ENCODE results near the gene ATXN10.

ATXN10 gene

GRCh38 chr22:45831394-45831793, 159.8 kb downstream of the ATXN10 start:
- no peak for DNase-seq (ENCODE audit: extremely low read depth, low read depth)
- peak; percentile 61 for TF ChIP-seq CTCF (IDR thresholded peaks at IDR 0.05; ENCODE audit: low read depth, low read length)

- peak; percentile 5 for TF ChIP-seq CTCF (IDR thresholded peaks at IDR 0.05; ENCODE audit: low read depth, low read length)
- DNase-seq (ENCODE audit: extremely low read depth, low read depth) = no peak
These were observed 160.5 kb downstream of the ATXN10 start for GRCh38 chr22:45832180-45832579.

GRCh38 chr22:45832959-45833580, 161.4 kb downstream of the ATXN10 start:
- TF ChIP-seq CTCF (IDR thresholded peaks at IDR 0.05; ENCODE audit: low read depth, low read length) = no peak
- DNase-seq (ENCODE audit: extremely low read depth, low read depth) = no peak

GRCh38 chr22:45833613-45834012, 162.0 kb downstream of the ATXN10 start:
- TF ChIP-seq CTCF (IDR thresholded peaks at IDR 0.05; ENCODE audit: low read depth, low read length) = no peak
- DNase-seq (ENCODE audit: extremely low read depth, low read depth) = no peak

- no peak for TF ChIP-seq CTCF (IDR thresholded peaks at IDR 0.05; ENCODE audit: low read depth, low read length)
- no peak for DNase-seq (ENCODE audit: extremely low read depth, low read depth)
These were observed 162.6 kb downstream of the ATXN10 start for GRCh38 chr22:45834241-45834640.

GRCh38 chr22:45834795-45835194, 163.2 kb downstream of the ATXN10 start:
- DNase-seq (ENCODE audit: extremely low read depth, low read depth) = no peak
- TF ChIP-seq CTCF (IDR thresholded peaks at IDR 0.05; ENCODE audit: low read depth, low read length) = no peak

- no peak for TF ChIP-seq CTCF (IDR thresholded peaks at IDR 0.05; ENCODE audit: low read depth, low read length)
- no peak for DNase-seq (ENCODE audit: extremely low read depth, low read depth)
These were observed 165.0 kb downstream of the ATXN10 start for GRCh38 chr22:45836418-45837169.

Measured in AG09319 (cell line).